ENCODE data around the gene ADM2.

ADM2 gene

GRCh38 chr22:50483106-50483505, 1.8 kb downstream of the ADM2 start:
- peaks cover 42% of the 10 kb centered on the region for H3K27me3 Mint-ChIP-seq (ENCODE audit: low read depth)
- H3K9me3 Mint-ChIP-seq: no peaks in the 10 kb centered on the region
- no peak overlapping the region for H3K27ac Mint-ChIP-seq
- TF ChIP-seq, protein P1, sequence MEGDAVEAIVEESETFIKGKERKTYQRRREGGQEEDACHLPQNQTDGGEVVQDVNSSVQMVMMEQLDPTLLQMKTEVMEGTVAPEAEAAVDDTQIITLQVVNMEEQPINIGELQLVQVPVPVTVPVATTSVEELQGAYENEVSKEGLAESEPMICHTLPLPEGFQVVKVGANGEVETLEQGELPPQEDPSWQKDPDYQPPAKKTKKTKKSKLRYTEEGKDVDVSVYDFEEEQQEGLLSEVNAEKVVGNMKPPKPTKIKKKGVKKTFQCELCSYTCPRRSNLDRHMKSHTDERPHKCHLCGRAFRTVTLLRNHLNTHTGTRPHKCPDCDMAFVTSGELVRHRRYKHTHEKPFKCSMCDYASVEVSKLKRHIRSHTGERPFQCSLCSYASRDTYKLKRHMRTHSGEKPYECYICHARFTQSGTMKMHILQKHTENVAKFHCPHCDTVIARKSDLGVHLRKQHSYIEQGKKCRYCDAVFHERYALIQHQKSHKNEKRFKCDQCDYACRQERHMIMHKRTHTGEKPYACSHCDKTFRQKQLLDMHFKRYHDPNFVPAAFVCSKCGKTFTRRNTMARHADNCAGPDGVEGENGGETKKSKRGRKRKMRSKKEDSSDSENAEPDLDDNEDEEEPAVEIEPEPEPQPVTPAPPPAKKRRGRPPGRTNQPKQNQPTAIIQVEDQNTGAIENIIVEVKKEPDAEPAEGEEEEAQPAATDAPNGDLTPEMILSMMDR (IDR thresholded peaks at IDR 0.05; ENCODE audit: unreplicated experiment in 3 of 3): no peak
- H3K36me3 Mint-ChIP-seq (ENCODE audit: low read depth): no peaks in the 10 kb centered on the region
- H3K4me1 Mint-ChIP-seq: no peaks in the 10 kb centered on the region
- H3K4me3 Mint-ChIP-seq: peak overlapping the region in 1 of 3 experiments; percentile 25

- Mint-ChIP-seq H3K27ac (no peak overlapping the region), H3K27me3 (ENCODE audit: low read depth) (peaks cover 38% of the 10 kb centered on the region), H3K4me3 (no peak overlapping the region), H3K9me3 (no peaks in the 10 kb centered on the region), H3K4me1 (no peaks in the 10 kb centered on the region), H3K36me3 (ENCODE audit: low read depth) (no peaks in the 10 kb centered on the region)
- TF ChIP-seq, protein P1 (IDR thresholded peaks at IDR 0.05; ENCODE audit: unreplicated experiment in 3 of 3): no peak
Measured at GRCh38 chr22:50483556-50483955, 2.2 kb downstream of the ADM2 start.

DNA sequence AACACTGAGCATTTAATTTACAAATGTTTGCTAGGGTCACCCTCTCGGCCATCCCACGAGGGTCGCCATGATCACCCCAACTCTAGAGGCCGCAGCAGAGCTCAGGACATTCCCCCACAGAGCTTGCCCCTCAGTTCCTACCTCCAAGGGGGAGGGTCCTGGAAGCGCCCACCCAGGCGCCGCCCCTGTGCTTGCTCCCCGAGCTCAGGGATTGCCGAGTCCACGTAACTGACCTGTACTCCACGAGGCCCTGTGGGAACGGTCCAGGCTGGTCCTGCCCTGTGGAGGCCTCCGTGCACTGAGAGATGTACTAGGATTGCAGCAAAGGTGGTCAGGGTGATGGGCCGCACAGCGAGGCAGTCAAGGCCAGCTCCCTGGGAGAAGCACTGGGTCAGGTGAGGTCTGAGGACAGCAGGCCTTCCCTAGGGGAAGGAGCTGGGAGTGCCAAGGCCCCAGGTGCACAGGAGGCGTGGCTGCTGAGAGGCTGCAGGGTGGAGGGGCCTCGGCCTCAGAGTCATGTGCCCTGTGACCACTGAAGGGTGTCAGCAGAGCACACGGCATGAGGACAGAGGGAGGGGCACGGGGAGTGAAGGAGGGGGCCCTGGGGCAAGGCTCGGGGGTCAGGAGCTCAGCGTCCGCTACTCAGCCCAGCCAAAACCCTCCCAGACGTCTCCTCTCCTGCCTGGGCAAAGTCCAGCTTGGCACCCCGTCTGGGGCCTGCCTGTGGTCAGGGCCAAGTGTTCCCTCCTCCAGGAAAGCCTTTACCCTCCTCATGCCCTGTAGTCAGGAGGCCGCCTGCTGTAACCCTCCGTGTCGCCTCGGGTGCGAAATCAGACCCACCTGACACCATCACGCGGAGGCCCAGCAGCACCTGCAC, 2.9 kb downstream of the ADM2 start:
- Mint-ChIP-seq H3K9me3 (no peaks in the 10 kb centered on the region), H3K4me1 (no peaks in the 10 kb centered on the region), H3K36me3 (ENCODE audit: low read depth) (no peaks in the 10 kb centered on the region), H3K27ac (peak overlapping the region in 2 of 3 experiments; percentile 51 to 80), H3K4me3 (peak overlapping the region in 2 of 3 experiments; percentile 23 to 29), H3K27me3 (ENCODE audit: low read depth) (peaks cover 33% of the 10 kb centered on the region)
- TF ChIP-seq, protein P1 (IDR thresholded peaks at IDR 0.05; ENCODE audit: unreplicated experiment in 3 of 3): no peak

GRCh38 chr22:50485221-50486131, 4.1 kb downstream of the ADM2 start:
- peak overlapping the region in 1 of 3 experiments; percentile 28 for H3K4me3 Mint-ChIP-seq
- H3K27ac Mint-ChIP-seq: peak overlapping the region in 2 of 3 experiments; percentile 3 to 56
- no peaks in the 10 kb centered on the region for H3K9me3 Mint-ChIP-seq
- TF ChIP-seq, protein P1 (IDR thresholded peaks at IDR 0.05; ENCODE audit: unreplicated experiment in 3 of 3): no peak
- peaks cover 20% of the 10 kb centered on the region for H3K27me3 Mint-ChIP-seq (ENCODE audit: low read depth)
- H3K36me3 Mint-ChIP-seq (ENCODE audit: low read depth): no peaks in the 10 kb centered on the region
- no peaks in the 10 kb centered on the region for H3K4me1 Mint-ChIP-seq

DNA sequence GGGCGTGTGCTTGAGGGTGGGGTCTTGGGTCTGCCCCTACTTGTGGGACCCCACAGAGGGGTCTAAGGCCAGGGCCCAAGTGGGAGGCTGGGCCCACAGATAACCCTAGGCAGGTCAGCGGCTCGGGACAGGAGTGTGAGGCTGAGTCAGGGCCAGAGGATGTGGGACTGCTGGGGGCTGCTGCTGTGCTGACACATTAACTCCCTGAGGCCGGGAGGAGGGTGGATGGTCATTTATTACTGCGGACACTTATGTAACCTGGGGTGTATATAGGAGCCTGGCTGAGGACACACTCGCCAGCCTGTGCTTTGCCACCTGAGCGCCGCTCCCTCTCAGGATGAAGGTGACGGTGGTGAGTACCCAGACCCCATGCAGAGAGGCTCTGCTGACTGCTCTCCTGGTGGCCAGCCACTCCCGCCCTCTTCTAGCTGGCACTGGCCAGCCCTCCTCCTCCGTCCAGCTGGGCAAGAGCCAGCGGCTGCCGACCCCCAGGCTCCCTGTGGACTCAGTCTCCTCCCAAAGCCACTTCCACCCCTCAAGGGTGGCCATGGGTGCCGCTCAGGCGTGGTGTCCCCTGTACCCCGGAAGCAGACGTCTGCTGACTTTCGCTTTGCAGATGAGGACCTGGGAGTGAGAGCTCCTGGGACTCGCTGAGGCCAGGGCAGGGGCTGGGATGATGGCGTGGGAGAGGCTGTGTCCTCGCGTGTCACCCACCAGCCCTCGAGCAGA, 5.4 kb downstream of the ADM2 start, which contains the start of gene MIOX:
TSS of gene MIOX (plus strand) at position 299 of the 729 bp plus-strand sequence. CDS start at position 338, 39 bp downstream.
- H3K4me3 Mint-ChIP-seq: no peak within 1 kb of the TSS
- H3K27me3 Mint-ChIP-seq (ENCODE audit: low read depth): peaks cover 15% of the 10 kb centered on the region
- no peaks in the 10 kb centered on the region for H3K36me3 Mint-ChIP-seq (ENCODE audit: low read depth)
- H3K27ac Mint-ChIP-seq: peak within 1 kb of the TSS in 2 of 3 experiments; percentile 3 to 7
- H3K4me1 Mint-ChIP-seq: no peaks in the 10 kb centered on the region
- TF ChIP-seq, protein P1 (IDR thresholded peaks at IDR 0.05; ENCODE audit: unreplicated experiment in 3 of 3): no peak
- H3K9me3 Mint-ChIP-seq: no peaks in the 10 kb centered on the region

Measured in nephron (organoid).